OCI-LY7 (cell line): ENCODE data around the gene FUT8. TPM values are rescaled to one million over a fixed set of nuclear protein-coding genes. Genes with fewer than 3 reads are reported as not detected.

Experiments used
- BruUV-seq: library from RNA; stranded (reverse); fragments of 400-500 nt; replicated peaks from 2 replicates; lab custom pipeline; 2021; lab: Mats Ljungman, UMichigan
- CTCF ChIA-PET: fragments of 300-600 bp; sonication (Branson Sonifier 250); formaldehyde crosslinking; loops from one replicate; lab custom pipeline; 2022; ENCODE audit warnings: antibody characterized with exemption; ENCODE audit not compliant: unreplicated experiment; lab: Charles Lee
- POLR2A ChIA-PET: fragments of 300-600 bp; sonication (Branson Sonifier 250); formaldehyde crosslinking; loops from one replicate; lab custom pipeline; 2022; ENCODE audit warnings: antibody characterized with exemption; lab: Charles Lee
- DNase-seq: peaks from one replicate; pipeline ENCODE4 v3.0.0-alpha.2; 2015; ENCODE audit warnings: low spot score
- H2AFZ ChIP-seq: fragments of 200-600 bp; sonication (generic), shearing (Covaris generic); 2 replicates; pipeline ENCODE4 v1.6.1; 2014; ENCODE audit warnings: mild to moderate bottlenecking, antibody characterized with exemption, low read length, moderate library complexity
- H3K27ac ChIP-seq: fragments of 200-600 bp; sonication (generic); 2 replicates; pipeline ENCODE4 v1.5.1; 2014; ENCODE audit warnings: mixed run types, low read depth, mild to moderate bottlenecking, moderate library complexity, low read length, inconsistent platforms; ENCODE audit not compliant: poor library complexity, severe bottlenecking
- H3K36me3 ChIP-seq: fragments of 200-600 bp; sonication (generic); 2 replicates; pipeline ENCODE4 v1.6.1; 2014; ENCODE audit warnings: mild to moderate bottlenecking, antibody characterized with exemption, low read length, moderate library complexity, mixed read lengths; ENCODE audit not compliant: insufficient read depth
- H3K4me1 ChIP-seq: fragments of 200-600 bp; sonication (generic); 2 replicates; pipeline ENCODE4 v1.5.1; 2014; ENCODE audit warnings: mild to moderate bottlenecking, low read length; ENCODE audit not compliant: insufficient read depth, poor library complexity, severe bottlenecking
- H3K4me2 ChIP-seq: fragments of 200-600 bp; sonication (generic); 2 replicates; pipeline ENCODE4 v1.6.1; 2014; ENCODE audit warnings: mild to moderate bottlenecking, low read length
- H3K4me3 ChIP-seq: fragments of 200-600 bp; sonication (generic); 2 replicates; pipeline ENCODE4 v1.5.1; 2014; ENCODE audit warnings: mild to moderate bottlenecking, low read depth, low read length; ENCODE audit not compliant: poor library complexity, severe bottlenecking
- H3K79me2 ChIP-seq: fragments of 200-600 bp; sonication (generic); 2 replicates; pipeline ENCODE4 v1.6.1; 2016; ENCODE audit warnings: low read depth, mild to moderate bottlenecking, low read length, moderate library complexity, mixed read lengths; ENCODE audit not compliant: insufficient read depth
- H3K9me2 ChIP-seq: fragments of 200-600 bp; sonication (generic); 2 replicates; pipeline ENCODE4 v1.6.1; 2016; ENCODE audit warnings: mild to moderate bottlenecking, low read length, mixed read lengths; ENCODE audit not compliant: insufficient read depth
- H3K9me3 ChIP-seq: fragments of 200-600 bp; sonication (generic); 2 replicates; pipeline ENCODE4 v1.6.1; 2014; ENCODE audit warnings: mild to moderate bottlenecking, mixed run types, low read length, mixed read lengths
- H4K20me1 ChIP-seq: fragments of 200-600 bp; sonication (generic); 2 replicates; pipeline ENCODE4 v1.6.1; 2014; ENCODE audit warnings: mild to moderate bottlenecking, antibody characterized with exemption, low read length, moderate library complexity, mixed read lengths; ENCODE audit not compliant: insufficient read depth
- CTCF ChIP-seq: fragments of 200-600 bp; sonication (generic); conservative IDR thresholded peaks from 2 replicates; pipeline ENCODE4 v1.5.1; 2014; ENCODE audit warnings: mild to moderate bottlenecking, antibody characterized with exemption, low read length, moderate library complexity, mixed read lengths
- EZH2phosphoT487 ChIP-seq: fragments of 200-600 bp; sonication (generic); IDR thresholded peaks from 2 replicates; pipeline ENCODE4 v1.6.1; 2018; ENCODE audit warnings: low read depth, borderline replicate concordance, mild to moderate bottlenecking, mixed run types, antibody characterized with exemption, low read length, moderate library complexity, mixed read lengths
- intact Hi-C: fragments of 100-400 bp; cut with micrococcal nuclease; formaldehyde crosslinking; loops from one replicate; pipeline ENCODE4 v1.10.0; 2022; ENCODE audit not compliant: unreplicated experiment
- total RNA-seq, 2 experiments: library from RNA; depleted of rRNA in 1 of 2; stranded (reverse); fragments of >200 nt in 1 of 2; shearing (Covaris generic) in 1 of 2; gene quantifications; 2 replicates each; pipeline ENCODE4 v1.2.3, GENCODE V29; 2014 to 2022

Gene FUT8
- total RNA-seq, 2 experiments from 2014 or later = 90.3 to 174 TPM

- CTCF ChIA-PET = no interaction called here
- H3K4me1 ChIP-seq = peaks cover 26% of the 10 kb centered on the region
- H3K9me3 ChIP-seq = peaks cover 31% of the 10 kb centered on the region; the same call in 1 of the 2 replicates
- H2AFZ ChIP-seq = no peak overlapping the region
- peaks cover 100% of the 10 kb centered on the region for H3K79me2 ChIP-seq
- BruUV-seq = no TSS peak
- no peak overlapping the region for H3K4me2 ChIP-seq
- no peak for DNase-seq
- H3K9me2 ChIP-seq = no peaks in the 10 kb centered on the region
- no peak overlapping the region for H3K4me3 ChIP-seq
- intact Hi-C loops = no loop called here
- peaks cover 4% of the 10 kb centered on the region; the same call in 1 of the 2 replicates for H4K20me1 ChIP-seq
- POLR2A ChIA-PET = interaction anchor here (1.0 kb wide), 1 partner anchor 9 kb away, joined by 5 read pairs; no protein-coding TSS in a partner anchor
- H3K36me3 ChIP-seq = peaks cover 88% of the 10 kb centered on the region
- TF ChIP-seq EZH2phosphoT487 (no peak), CTCF (no peak)
- H3K27ac ChIP-seq = no peak overlapping the region
These were observed 83.9 kb downstream of the FUT8 start for GRCh38 chr14:65496178-65496993.

GRCh38 chr14:65499138-65499537, 86.6 kb downstream of the FUT8 start:
- Histone ChIP-seq H2AFZ (no peak overlapping the region), H4K20me1 (peaks cover 4% of the 10 kb centered on the region; the same call in 1 of the 2 replicates), H3K4me1 (peaks cover 23% of the 10 kb centered on the region), H3K27ac (no peak overlapping the region), H3K9me3 (peaks cover 22% of the 10 kb centered on the region; the same call in 1 of the 2 replicates), H3K36me3 (peaks cover 67% of the 10 kb centered on the region), H3K4me3 (no peak overlapping the region), H3K9me2 (no peaks in the 10 kb centered on the region), H3K79me2 (peaks cover 100% of the 10 kb centered on the region), H3K4me2 (no peak overlapping the region)
- ChIA-PET CTCF (interaction anchor here (1.4 kb wide), 1 partner anchor 42 kb away, joined by 3 read pairs; no protein-coding TSS in a partner anchor), POLR2A (interaction anchor here (1.0 to 2.0 kb wide), 2 partner anchors 10 to 11 kb away, joined by 3 to 12 read pairs; no protein-coding TSS in a partner anchor)
- DNase-seq = no peak
- intact Hi-C loops = no loop called here
- BruUV-seq = no TSS peak
- TF ChIP-seq CTCF = no peak
- TF ChIP-seq EZH2phosphoT487 = no peak
